ENCODE results near the gene CDKAL1.

DNA sequence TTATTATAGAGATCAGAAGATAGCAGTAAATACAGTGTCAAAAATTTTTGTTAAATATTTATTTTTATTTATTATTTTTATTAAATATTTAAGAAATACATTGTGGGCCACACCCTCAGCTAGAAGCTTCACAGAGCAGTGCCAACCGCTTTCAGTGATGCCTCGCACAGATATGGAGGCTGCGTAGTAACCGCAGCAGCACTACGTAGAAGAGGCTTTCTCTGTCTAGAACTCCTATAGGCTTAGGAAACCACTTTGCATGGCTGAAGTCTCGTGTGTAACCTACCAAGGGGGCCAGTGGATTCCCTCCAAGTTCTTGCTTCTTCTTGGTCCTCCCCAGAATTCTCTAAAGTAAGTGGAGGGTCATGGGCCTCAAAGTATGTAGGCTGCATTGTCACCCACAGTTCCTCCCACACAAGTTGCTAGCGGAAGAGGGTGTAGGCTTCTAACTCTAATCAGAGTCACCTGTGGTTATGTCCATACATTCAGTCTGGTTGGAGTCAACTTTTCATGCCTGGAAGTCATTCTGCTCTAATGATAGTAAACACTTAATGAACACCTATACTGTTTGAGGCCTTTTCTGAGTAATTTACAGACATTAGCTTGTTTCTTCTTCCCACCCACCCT is 285.6 kb downstream of the CDKAL1 start:
- no peak for TF ChIP-seq POLR2A (IDR thresholded peaks at IDR 0.05; ENCODE audit: low read depth, low read length)
- no peak for TF ChIP-seq POLR2AphosphoS5 (IDR thresholded peaks at IDR 0.05; ENCODE audit: low read depth, low read length)
- no peak for TF ChIP-seq POU2F2 (IDR thresholded peaks at IDR 0.05; ENCODE audit: low read depth, low read length)
- no peak for TF ChIP-seq TAF1 (IDR thresholded peaks at IDR 0.05; ENCODE audit: low read depth, low read length)
- TF ChIP-seq SPI1 (IDR thresholded peaks at IDR 0.05; ENCODE audit: low read depth, low read length) = no peak
